ENCODE results near the gene MRPL57.

Gene MRPL57

GRCh38 chr13:21148557-21149258 lies 27.8 kb upstream of the MRPL57 start:
- TF ChIP-seq POLR2AphosphoS5 (IDR thresholded peaks at IDR 0.05; ENCODE audit: low read depth, low read length), result no peak
- no peak for TF ChIP-seq REST (IDR thresholded peaks at IDR 0.05; ENCODE audit: insufficient read depth in 1 of 2, low read depth in 2 of 2, low read length in 2 of 2)
- no peak for TF ChIP-seq FOXP2 (optimal IDR thresholded peaks at IDR 0.05; ENCODE audit: borderline replicate concordance, extremely low read depth, extremely low read length, insufficient read depth)
- no peak for TF ChIP-seq TAF1 (IDR thresholded peaks at IDR 0.05; ENCODE audit: borderline replicate concordance, insufficient read depth, low read length)
- no peak for TF ChIP-seq SIN3A (IDR thresholded peaks at IDR 0.05; ENCODE audit: borderline replicate concordance, insufficient read depth, low read length)

GRCh38 chr13:21149568-21149967 lies 26.9 kb upstream of the MRPL57 start:
- TF ChIP-seq FOXP2 (optimal IDR thresholded peaks at IDR 0.05; ENCODE audit: borderline replicate concordance, extremely low read depth, extremely low read length, insufficient read depth) (no peak), REST (IDR thresholded peaks at IDR 0.05; ENCODE audit: insufficient read depth in 1 of 2, low read depth in 2 of 2, low read length in 2 of 2) (no peak), TAF1 (IDR thresholded peaks at IDR 0.05; ENCODE audit: borderline replicate concordance, insufficient read depth, low read length) (no peak), POLR2AphosphoS5 (IDR thresholded peaks at IDR 0.05; ENCODE audit: low read depth, low read length) (no peak), SIN3A (IDR thresholded peaks at IDR 0.05; ENCODE audit: borderline replicate concordance, insufficient read depth, low read length) (no peak)

- TF ChIP-seq POLR2AphosphoS5 (IDR thresholded peaks at IDR 0.05; ENCODE audit: low read depth, low read length) (no peak), SIN3A (IDR thresholded peaks at IDR 0.05; ENCODE audit: borderline replicate concordance, insufficient read depth, low read length) (no peak), TAF1 (IDR thresholded peaks at IDR 0.05; ENCODE audit: borderline replicate concordance, insufficient read depth, low read length) (no peak), FOXP2 (optimal IDR thresholded peaks at IDR 0.05; ENCODE audit: borderline replicate concordance, extremely low read depth, extremely low read length, insufficient read depth) (no peak), REST (IDR thresholded peaks at IDR 0.05; ENCODE audit: insufficient read depth in 1 of 2, low read depth in 2 of 2, low read length in 2 of 2) (no peak)
These were observed 26.4 kb upstream of the MRPL57 start for GRCh38 chr13:21150013-21150412.

- TF ChIP-seq TAF1 (IDR thresholded peaks at IDR 0.05; ENCODE audit: borderline replicate concordance, insufficient read depth, low read length), result no peak
- peak; percentile 10 for TF ChIP-seq FOXP2 (optimal IDR thresholded peaks at IDR 0.05; ENCODE audit: borderline replicate concordance, extremely low read depth, extremely low read length, insufficient read depth)
These were observed 24.1 kb upstream of the MRPL57 start for GRCh38 chr13:21152251-21152899.

DNA sequence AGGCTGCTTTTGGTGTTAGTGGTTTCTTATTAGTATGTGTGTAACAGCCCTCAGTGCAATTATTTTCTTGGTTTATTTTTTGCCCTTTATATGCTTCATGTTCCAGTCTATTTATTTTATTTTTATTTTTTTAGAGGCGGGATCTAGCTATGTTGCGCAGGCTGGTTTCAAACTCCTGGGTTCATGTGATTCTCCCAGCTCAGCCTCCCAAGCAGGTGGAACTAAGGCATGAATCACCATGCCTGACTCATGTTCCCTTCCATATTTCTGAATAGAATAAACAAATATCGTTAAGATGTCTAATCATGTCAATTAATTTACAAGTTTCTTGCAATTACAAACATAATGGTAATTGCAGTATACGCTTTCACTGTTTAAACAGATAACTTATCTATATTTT lies 11.8 kb upstream of the MRPL57 start:
- TF ChIP-seq SIN3A (IDR thresholded peaks at IDR 0.05; ENCODE audit: borderline replicate concordance, insufficient read depth, low read length) (no peak), POLR2AphosphoS5 (IDR thresholded peaks at IDR 0.05; ENCODE audit: low read depth, low read length) (no peak), FOXP2 (optimal IDR thresholded peaks at IDR 0.05; ENCODE audit: borderline replicate concordance, extremely low read depth, extremely low read length, insufficient read depth) (no peak), REST (IDR thresholded peaks at IDR 0.05; ENCODE audit: insufficient read depth in 1 of 2, low read depth in 2 of 2, low read length in 2 of 2) (no peak), TAF1 (IDR thresholded peaks at IDR 0.05; ENCODE audit: borderline replicate concordance, insufficient read depth, low read length) (no peak)

Data from PFSK-1 (cell line).